KOPT-K1 (cell line): ENCODE results near the gene RHEX.

Experiments used
- H3K27ac ChIP-seq: fragments of 200-600 bp; sonication (generic); 2 replicates; pipeline ENCODE4 v1.5.1; 2016; ENCODE audit warnings: antibody characterized with exemption, mild to moderate bottlenecking, low read depth, low read length; ENCODE audit not compliant: poor library complexity, severe bottlenecking
- H3K36me3 ChIP-seq: fragments of 200-600 bp; sonication (generic); 2 replicates; pipeline ENCODE4 v1.5.1; 2017; ENCODE audit warnings: antibody characterized with exemption, mild to moderate bottlenecking, low read length, moderate library complexity; ENCODE audit not compliant: insufficient read depth
- H3K9me3 ChIP-seq: fragments of 200-600 bp; sonication (generic); 2 replicates; pipeline ENCODE4 v1.5.1; 2017; ENCODE audit warnings: antibody characterized with exemption, low read length, mild to moderate bottlenecking; ENCODE audit not compliant: insufficient read depth, poor library complexity, severe bottlenecking

Gene RHEX

DNA sequence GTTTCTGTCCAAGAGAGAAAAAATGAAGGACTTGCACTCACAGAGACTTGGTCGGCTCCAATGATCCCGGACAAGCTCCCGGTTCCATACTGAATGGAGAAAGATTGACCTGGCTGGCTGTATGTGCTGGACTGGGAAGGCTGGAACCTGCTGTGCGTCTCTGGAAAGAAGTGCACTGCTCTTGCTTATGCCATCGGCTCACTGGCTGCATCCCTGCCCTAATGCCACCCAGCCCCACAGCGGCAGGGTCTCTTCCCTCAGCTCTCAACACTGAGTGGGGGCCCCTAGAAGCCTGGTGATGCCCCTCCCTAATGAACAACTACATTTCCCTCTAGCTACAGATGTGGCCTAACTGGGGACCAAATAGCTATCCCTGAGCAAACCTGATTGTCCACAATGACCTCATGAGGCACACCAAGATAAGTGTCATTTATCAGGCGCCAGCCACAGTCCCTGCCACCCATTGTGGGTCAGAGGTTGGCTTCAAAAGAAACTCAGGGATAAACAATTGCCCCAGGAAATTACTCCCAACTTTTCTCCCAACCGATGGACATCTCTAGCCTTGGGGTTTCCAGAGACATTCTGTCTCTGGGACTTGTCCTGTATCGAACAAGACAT, 31.9 kb upstream of the RHEX start:
- Histone ChIP-seq H3K36me3 (no peaks in the 10 kb centered on the region), H3K9me3 (no peaks in the 10 kb centered on the region), H3K27ac (no peak overlapping the region)

DNA sequence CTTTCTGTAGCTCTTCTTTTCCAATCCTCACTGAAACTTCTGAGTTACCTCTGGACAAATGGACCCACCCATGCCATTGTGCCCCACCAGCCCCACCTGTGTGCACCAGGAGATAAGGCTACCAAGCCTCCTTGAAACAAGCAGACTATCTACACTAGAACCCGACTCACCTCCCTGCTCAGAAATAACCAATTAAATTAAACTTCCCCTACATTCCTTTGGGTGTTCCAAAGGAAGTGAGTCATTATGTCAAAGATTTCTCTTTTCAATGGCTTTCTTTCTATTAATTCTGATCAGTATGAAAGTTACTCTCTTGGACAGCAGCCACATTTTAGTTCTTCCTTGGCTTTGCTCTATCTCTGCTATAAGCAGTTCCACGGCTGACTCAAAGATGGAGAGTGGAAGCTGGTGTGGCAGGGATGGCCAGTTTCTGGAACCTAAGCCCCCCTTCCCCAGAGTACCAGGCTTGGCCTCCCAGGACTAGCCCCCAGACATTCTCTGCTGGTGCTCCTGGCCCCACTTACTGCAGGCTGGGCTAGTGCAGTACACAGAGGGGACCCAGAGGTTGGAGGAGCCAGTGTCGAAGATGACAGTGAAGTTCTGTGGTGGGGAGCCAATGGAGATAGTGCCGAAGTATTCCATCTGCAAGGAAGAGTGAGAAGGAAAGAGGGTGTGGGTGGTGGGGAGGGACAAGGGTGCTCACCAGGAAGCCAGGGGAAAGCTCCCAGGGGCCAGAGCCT, 31.2 kb upstream of the RHEX start:
- Histone ChIP-seq H3K27ac (no peak overlapping the region), H3K9me3 (peaks cover 5% of the 10 kb centered on the region), H3K36me3 (no peaks in the 10 kb centered on the region)

GRCh38 chr1:206022766-206023165, 30.2 kb upstream of the RHEX start:
- Histone ChIP-seq H3K36me3 (no peaks in the 10 kb centered on the region), H3K27ac (no peak overlapping the region)

DNA sequence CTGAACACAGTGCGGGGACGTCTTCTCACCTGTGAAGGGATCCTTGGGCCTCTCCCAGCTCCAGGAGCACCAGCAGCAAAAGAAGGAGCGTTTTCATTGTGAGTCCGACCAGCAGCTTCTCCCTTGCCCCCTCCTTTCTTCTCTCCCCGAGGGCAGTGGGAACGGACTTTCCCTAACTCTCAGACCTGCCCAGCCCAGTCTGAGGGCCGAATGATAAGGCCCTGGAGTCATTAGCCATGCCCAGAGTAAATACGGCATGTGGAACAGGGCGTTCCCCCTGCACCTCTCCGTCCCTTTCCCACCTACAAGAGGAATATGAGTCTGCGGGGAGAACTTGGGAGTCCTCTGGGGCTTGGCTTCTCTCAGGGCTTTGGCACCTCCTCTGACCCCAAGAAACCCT, 29.3 kb upstream of the RHEX start, which contains the start of gene CTSE:
Gene CTSE (minus strand): TSS at position 201 of the 400 bp plus-strand sequence. CDS start 104 bp downstream, at position 97.
- H3K36me3 ChIP-seq = no peaks in the 10 kb centered on the region
- H3K27ac ChIP-seq = no peak within 1 kb of the TSS
- H3K9me3 ChIP-seq = peaks cover 5% of the 10 kb centered on the region

More at GRCh38 chr1:206022766-206023165, 30.2 kb upstream of the RHEX start:
- H3K9me3 ChIP-seq = peaks cover 5% of the 10 kb centered on the region

DNA sequence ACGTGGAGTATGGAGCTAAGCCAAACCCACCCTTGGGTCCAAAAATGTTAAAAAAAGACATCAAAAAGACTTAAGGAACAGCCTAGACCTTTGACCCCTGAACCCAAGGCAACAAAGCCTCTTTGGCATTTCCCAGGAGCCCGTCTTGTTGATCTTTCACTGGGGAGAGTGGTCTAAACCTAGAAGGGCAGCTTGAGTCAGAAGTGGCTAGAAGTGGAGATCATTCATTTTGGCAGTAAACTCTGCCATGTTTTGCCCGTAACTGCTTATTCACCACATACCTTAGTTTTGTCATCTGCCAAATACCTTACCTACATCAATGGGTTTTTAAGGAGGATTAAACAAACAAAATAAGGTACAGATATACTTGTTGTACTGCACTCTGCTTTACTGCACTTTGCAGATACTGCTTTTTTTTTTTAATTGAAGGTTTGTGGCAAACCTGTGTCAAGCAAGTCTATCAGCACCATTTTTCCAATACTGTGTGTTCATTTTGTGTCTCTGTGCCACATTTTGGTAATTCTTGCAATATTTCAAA, 27.6 kb upstream of the RHEX start:
- Histone ChIP-seq H3K27ac (no peak overlapping the region), H3K9me3 (peaks cover 5% of the 10 kb centered on the region), H3K36me3 (no peaks in the 10 kb centered on the region)

DNA sequence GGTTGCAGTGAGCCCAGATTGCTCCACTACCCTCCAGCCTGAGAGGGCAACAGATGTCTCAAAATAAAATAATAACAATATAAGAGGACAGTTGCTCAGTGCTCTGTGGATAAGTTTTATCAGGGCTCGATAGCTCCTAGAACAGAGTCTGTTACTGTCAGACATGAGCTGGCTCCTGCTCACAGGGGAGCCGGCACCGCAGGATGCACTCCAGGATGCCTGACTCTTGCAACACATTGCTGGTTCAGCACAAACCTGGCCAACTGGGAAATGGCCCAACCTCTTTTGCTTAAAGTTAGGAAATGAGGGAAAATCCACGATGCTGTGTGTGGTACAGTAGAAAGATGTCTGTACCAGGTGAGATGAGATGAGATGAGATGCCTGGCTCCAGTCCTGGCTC, 23.5 kb upstream of the RHEX start:
- Histone ChIP-seq H3K9me3 (peaks cover 5% of the 10 kb centered on the region), H3K36me3 (no peaks in the 10 kb centered on the region), H3K27ac (no peak overlapping the region)

- H3K36me3 ChIP-seq = no peaks in the 10 kb centered on the region
- H3K9me3 ChIP-seq = peaks cover 5% of the 10 kb centered on the region
- H3K27ac ChIP-seq = peak overlapping the region; percentile 56
These were observed 22.8 kb upstream of the RHEX start for GRCh38 chr1:206030191-206030590.

GRCh38 chr1:206030714-206031113, 22.3 kb upstream of the RHEX start:
- peak overlapping the region; percentile 56 for H3K27ac ChIP-seq
- H3K9me3 ChIP-seq = peaks cover 5% of the 10 kb centered on the region
- no peaks in the 10 kb centered on the region for H3K36me3 ChIP-seq

- Histone ChIP-seq H3K27ac (no peak overlapping the region), H3K36me3 (no peaks in the 10 kb centered on the region), H3K9me3 (no peaks in the 10 kb centered on the region)
These were observed 20.4 kb upstream of the RHEX start for GRCh38 chr1:206032380-206033140.

GRCh38 chr1:206035027-206035426, 17.9 kb upstream of the RHEX start:
- Histone ChIP-seq H3K36me3 (no peaks in the 10 kb centered on the region), H3K27ac (peak overlapping the region; percentile 59), H3K9me3 (no peaks in the 10 kb centered on the region)

DNA sequence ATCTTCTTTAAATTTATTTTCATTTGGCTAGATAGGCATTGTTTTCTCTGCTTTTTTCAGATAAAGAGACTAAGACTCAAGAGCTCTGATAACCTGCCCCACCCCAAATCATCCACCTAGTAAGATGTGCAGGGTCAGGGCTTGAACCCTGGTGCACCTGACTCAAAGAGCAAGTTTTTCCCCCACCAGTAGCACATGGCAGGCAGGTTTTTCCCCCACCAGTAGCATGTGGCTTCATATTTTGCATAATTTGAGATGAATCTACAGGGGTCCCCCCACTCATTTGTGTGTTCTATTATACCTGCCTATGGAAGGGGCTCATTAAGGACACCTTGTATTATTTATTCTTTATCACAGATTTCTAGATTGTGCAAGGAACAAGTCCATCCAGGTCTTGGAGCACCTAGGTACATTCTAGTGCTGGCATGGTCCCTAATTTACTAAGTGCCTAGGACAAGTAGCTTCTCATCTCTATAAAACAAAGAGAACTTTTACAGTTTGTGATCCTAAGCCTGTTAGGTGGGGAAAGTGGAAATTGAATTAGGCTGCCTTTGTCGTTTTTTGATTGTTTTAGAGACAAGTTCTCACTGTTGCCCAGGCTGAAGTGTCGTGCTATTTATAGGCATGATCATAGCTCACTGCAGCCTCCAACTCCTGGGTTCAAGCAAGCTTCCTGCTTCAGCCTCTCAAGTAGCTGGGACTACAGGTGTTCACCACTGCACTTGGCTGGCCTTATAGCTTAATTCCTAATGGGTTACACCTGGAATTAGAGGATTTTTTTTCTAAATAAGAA, 16.1 kb upstream of the RHEX start:
- no peaks in the 10 kb centered on the region for H3K9me3 ChIP-seq
- peak overlapping the region; percentile 18 for H3K27ac ChIP-seq
- no peaks in the 10 kb centered on the region for H3K36me3 ChIP-seq

DNA sequence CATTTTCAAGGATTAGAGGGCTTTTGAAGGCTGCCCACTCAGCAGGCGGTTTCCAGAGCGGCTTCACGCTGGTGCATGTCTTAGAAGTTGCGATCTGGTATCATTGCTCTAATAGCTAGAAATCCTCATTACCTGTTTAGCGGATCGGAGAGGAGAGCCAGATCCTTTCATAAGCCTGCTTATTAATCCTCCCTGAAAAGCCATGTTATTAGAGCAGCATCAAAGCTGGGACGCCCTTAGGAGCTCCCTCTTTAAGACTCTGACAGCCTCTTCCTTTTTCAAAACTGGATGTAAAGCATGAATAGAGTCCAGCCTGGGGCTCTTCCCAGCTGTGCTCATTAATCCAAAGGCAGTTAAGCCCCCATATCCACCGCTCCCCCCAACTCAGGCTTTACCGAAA, 15.4 kb upstream of the RHEX start:
- H3K27ac ChIP-seq = no peak overlapping the region
- no peaks in the 10 kb centered on the region for H3K36me3 ChIP-seq
- no peaks in the 10 kb centered on the region for H3K9me3 ChIP-seq

DNA sequence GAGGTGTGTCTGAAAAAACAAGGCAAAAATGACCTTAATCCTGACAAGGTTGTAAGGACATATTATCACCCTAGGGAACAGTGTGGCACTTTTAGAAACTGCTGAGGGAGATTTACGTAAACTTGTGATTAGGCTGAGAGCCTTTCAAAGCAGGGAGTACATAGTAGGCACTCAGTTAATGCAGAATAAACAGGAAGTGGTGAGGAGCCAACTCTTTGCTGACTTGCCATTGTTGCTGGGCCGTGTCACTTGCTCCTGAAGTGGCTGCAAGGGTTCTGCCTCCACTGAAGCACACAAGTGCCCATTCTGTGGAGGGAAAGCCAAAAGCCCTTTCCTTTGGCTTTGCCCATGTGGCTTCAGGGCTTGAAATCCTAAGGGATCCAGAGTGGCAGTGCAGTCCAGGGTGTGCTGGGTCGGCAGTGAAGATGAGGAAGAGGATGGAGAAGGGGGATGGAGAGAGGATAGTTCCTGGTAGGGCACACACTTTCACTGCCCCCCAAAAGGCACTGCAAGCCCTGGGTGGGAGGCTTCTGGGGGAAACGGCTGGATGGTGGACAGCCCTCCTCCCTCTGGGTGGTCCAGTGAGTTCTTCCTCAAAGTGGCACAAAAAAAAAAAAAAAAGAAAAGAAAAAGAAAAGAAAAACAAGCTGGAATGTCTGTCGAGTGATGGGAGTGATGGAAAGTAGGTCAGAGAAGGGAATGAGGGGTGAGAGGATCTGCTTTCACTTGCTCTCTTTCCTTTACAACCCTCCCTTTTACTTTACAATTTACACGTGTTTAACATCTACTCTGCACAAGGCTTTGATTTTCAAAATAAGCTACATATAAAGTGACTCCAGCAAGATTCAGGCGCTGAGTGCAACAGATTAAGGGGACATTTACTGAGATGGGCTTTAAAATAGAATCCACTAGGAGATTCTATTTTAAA, 13.7 kb upstream of the RHEX start:
- Histone ChIP-seq H3K27ac (peak overlapping the region; percentile 23), H3K9me3 (no peaks in the 10 kb centered on the region), H3K36me3 (no peaks in the 10 kb centered on the region)

DNA sequence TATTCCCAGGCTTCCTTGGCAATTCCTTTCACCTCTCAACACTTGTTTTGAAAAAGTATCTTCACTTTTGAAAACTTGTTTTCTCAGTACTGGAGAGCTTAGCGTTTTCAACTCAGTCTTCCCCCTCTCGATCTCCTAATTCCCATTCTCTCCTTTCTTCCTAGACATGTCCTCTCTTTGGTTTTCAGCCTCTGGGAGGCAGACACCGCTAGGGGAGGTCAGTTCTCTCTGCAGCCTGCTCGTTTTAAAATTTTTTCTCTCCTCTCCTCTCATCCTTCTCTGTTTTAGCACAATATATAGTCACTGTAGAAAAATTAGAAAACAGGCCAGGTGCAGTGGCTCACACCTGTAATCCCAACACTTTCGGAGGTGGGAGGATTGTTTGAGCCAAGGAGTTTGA, 12.6 kb upstream of the RHEX start:
- no peak overlapping the region for H3K27ac ChIP-seq
- H3K9me3 ChIP-seq = no peaks in the 10 kb centered on the region

More for the DNA sequence above, 12.6 kb upstream of the RHEX start:
- H3K36me3 ChIP-seq = no peaks in the 10 kb centered on the region
